ENCODE results near the gene ITGA8.

GRCh38 chr10:15464381-15464780, 255.3 kb downstream of the ITGA8 start:
- TF ChIP-seq CTCF (IDR thresholded peaks at IDR 0.05) = no peak
- TF ChIP-seq POLR2A (IDR thresholded peaks at IDR 0.05) = no peak
